B cell (primary cell): ENCODE data around the gene MIDN.

Experiments
- CTCF ChIP-seq: fragments of 200-600 bp; IDR thresholded peaks from one replicate; pipeline ENCODE4 v1.8.0; 2022; ENCODE audit warnings: antibody characterized with exemption, mild to moderate bottlenecking
- EZH2 ChIP-seq: IDR thresholded peaks from 2 replicates; pipeline ENCODE4 v1.6.1; 2012; ENCODE audit warnings: borderline replicate concordance, low read depth, mild to moderate bottlenecking, moderate library complexity, low read length; ENCODE audit not compliant: insufficient read depth, poor library complexity, severe bottlenecking

GRCh38 chr19:1239796-1240737 lies 8.3 kb upstream of the MIDN start:
- TF ChIP-seq CTCF (peak; percentile 94), EZH2 (no peak)
